ENCODE data around the gene SF3A1.

Gene SF3A1

DNA sequence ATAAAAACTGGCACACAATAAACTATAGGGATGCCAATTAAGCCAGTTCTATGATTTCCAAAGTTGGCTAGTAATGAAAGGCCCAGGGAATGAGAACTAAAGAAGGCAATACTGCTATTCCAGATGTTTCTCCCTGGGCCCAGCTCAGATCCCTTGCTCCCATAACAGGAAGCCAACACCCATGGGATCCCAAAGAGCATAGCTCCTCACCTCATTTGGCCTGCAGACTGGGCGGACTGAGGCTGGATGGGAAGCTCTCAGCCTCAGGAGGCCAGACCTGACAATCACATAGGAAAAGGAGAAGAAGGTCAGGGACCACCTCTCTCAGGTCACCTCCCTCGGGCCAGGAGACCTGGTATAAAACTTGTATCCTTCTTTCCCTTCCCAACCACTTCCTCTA is 35.2 kb downstream of the SF3A1 start:
- no peak for DNase-seq

DNA sequence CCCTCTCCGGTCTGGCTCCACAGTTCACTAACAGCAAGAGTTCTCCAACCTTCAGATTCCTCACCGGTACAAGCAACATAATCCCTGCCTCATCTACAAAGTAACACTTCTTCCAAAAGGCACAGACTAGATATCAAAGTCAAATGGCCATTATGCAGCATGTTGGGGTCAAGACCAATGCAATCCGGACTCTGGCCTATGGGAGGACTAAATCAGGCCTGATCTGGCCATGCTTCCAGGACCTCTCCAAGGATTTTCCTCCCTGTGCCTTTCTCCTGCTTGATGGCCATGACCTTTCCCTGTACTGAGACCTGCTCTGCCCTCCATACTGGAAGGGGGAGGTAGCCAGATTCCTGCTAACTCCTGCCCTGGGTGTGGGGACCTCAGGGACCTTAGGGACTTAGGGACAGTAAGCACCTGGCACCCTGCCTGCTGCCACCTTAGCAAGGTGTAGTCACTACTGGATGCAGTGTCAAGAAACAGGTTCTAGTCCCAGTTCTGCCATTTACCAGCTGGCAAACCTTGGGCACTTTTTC is 36.6 kb downstream of the SF3A1 start:
- no peak for DNase-seq

DNA sequence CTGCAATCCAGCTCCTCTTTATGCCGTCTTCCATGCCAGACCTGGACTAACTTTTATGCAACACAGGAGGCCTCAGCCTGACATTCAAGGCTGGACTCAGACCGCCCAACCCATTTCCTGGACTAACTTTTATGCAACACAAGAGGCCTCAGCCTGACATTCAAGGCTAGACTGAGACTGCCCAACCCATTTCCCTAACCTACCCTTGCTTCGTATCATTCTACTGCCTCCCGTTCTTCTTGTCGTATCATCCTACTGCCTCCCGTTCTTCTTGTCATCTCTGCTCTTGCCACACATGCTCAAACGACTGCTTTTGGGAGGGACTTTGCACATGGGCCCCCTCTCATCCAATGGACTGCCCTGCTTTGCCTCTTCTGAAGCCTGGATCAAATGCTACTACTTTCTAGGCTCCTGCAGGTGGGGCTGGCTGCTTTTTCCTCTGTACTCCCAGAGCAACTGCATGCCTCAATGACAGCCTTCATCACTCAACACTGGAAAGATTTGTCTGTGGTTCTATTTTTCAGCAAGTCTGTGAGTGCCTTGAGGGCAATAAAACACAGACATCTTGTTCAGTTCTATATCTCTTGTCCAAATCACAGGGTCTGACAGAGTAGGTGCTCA is 37.8 kb downstream of the SF3A1 start:
- no peak for DNase-seq

DNA sequence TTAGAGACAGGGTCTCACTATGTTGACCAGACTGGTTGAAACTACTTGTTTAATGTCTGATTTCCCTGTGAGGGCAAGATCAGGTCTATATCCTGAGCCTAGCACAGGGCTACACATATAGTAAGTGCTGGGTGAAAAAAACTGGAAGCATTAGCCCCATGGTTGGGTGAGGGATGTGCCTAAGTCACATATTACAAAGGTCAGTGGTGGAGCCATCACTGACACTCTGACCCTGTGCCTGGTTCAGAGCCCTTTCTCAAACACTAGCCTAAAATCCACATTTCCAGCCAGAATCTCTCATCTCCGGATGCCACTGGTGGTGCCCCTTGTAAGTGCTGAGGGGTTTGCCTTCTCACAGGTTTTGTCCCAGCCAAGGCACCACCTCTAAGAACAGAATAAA is 38.9 kb downstream of the SF3A1 start:
- DNase-seq: no peak

DNA sequence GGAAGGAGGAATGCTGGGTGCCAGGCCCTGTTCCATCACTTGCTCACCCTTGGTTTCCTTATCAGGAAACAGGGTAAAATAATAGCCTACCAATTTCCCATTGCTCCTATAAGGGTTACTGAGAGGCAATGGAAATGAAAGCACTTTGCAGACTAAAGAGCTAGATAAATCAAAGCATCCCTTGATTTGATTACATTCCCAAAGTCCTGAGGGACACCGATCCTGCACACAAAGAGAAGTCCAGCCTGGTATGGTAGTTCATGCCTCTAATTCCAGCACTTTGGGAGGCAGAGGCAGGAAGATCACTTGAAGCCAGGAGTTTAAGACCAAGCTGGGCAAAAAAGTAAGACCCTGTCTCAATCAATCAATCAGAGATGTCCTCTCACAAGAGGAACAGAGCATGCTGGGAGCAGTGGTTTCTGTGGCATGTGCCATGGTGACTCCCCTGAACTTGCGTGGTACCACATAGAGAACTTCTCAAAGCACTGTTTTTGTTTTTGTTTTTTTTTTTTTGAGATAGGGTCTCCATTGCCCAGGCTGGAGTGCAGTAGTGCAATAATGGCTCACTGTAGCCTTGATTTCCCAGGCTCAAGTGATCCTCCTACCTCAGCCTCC is 40.6 kb downstream of the SF3A1 start:
- DNase-seq: no peak

DNA sequence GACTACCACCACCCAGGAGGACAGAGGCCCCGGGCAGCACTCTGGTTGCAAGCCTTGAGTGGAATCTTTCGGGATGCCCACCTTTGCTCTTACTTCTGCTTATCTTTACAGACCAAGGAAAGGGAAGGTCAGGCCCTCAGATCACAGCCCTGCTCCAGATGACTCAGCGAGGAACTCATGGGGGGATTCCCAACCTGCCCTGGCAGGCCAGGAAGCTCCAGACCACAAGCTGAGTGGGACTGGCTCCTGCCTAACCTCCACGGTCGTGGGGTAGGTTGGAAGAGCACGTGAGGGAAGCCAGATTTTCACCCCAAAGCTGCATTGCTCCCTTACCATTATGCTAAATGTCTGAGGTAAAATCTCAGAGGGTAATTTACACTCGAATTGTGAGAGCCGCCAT is 41.8 kb downstream of the SF3A1 start:
- DNase-seq: no peak

DNA sequence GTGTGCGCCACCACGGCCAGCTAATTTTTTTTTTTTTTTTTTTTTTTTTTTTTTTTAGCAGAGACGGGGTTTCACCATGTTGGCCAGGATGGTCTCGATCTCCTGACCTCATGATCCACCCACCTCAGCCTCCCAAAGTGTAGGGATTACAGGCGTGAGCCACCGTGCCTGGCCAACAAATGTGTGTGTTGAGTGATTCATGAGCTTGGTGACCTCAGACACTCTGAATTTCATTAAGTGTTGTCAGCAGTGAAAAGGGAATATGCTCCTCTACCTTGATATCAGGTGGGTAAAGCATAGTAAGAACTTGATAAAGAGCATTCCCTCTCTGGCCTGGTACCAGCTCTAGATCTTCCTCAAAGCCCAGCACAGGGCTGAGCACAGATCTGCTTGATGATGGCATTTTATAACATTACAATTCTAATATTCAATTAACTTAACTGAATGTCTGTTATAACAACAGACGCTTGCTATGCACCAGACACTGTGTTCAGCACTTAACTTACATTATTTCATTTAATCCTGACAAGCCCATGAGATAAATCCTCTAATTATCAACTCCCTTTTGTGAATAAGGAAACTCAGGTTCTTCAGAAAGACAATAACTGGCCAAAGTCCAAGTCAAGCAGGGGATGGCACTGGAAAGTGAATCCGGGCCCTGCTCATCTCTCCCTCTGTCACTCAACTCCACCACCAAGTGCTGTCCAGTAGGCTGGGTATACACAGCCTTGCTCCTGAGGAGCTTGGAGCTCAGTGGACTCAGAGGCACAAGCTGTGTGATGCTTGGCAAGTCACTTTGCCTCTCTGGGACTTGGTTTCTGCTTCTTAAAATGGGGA is 42.9 kb downstream of the SF3A1 start:
- no peak for DNase-seq

DNA sequence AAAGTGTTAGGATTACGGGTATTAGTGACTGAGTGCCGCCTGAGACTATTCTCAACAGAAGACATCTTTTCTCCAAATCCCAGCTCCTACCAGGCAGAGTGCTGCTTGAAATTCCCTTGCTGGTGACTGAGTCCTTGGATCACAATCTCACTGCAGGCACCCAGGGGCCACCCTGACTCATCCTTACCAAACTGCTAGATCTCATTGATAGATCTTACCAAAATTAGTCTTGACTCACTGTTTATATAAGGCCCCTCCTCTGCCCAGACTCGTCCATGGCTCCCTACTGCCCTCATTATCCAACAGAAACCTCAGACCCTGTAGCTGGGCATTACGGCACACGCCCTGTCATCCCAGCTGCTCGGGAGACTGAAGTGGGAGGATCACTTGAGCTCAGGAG is 44.6 kb downstream of the SF3A1 start:
- DNase-seq: no peak

DNA sequence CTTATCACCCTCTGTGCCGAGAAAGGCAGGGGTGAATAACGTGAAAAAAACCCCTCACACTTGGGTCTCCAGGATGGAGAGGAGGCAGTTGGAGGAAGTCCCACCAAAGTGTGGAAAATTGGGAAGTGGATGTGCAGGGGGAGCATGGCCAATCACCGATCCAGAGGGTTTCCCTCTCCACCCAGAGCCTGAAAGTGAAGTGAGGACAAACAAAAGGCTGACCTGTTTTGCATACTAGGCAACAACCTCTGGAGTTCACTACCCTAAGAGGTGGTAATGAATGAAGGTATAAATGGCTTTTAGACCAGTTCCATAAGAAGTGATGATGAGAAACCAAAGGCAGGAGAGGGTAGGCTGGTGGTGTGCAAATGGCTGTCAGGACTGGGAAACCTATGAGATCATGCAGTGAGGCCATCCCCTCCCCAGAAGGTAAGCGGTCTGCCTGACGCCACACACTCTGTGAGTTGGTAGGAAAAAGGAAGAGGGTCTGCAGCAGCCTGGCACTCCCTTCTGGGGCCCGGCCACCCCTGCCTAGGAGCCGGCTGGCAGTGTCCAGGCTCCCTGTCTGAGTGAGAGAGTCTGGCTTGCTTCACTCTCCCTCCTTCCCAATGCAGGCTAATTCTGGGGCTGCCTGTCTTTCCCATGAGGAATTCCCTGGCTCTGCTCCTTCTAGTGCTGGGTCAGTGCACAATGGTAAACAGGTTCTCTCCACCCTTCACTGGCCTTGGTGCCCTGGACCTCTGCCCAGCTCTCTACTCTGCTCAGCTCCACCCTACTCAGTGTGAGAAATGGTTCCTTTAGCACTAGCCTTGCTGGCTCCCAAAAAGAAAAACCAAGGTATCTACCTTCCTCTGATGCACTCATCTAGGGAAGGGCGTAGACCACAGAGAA is 45.6 kb downstream of the SF3A1 start:
- DNase-seq: no peak

DNA sequence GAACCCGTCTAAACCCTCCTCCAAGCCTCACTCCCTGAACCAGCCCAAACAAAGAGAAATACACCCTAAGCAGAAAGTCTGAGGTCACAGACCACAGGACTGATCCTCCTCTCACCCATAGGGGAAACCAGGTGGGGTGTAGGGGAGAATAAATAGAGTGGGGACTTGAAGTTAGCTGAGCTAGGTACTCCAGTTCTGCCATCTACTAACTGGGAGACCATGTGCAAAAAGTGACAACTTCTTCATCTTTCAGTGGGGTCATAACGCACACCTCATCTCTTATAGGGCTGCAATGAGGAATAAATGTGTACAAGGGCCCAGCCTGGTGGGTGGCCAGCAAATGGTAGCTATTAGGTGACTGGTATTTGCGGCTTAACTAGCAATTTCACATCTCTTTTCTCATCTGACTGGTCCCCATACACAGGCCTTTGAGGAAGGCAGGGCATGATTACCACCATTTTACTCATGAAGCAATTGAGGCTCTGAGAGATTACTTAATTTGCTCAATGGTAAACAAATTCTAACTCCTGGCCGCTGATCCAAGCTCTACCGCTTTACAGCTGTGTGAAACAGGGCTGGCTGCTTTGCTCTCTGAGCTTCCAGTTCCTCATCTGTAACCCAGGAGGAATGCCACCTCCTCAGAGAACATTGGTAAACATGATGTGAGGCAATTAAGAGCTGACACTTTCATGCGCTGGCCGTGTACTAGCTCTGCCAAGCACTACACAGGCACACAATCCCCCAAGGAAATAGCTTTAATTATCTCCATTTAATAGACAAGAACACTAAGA is 46.5 kb downstream of the SF3A1 start:
- DNase-seq: no peak

DNA sequence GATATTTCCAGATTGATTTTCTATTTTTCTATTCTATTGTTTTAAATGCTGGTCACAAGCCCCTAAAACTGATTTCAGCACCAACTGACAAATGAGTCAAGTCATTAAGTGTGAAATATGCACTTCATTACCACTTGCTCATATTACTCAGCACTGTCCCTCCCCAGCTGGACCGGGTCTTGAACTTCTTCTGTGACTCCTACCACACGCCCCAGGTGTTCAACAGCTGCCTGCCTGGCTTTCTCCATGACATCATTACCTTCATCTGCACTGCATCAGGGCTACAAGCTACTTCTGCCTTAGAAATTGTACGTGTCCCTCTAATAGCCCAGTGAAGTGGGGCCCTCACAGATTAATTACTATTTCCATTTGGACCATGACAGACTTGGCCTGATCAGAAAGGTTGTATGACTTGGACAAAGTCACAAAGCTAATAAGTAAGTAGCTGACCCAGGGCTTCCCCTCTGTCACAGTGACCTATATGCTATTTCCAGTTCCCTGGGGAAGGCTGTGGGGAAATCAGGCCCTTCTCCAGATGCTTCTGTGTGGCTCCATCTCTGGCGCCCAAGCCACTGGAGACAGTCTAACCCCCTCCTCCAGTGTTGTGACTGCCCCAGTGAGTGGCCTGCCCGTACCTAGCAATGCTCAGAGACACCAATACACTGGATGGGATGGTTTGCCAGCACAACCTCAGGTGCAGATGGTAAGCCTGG is 48.0 kb downstream of the SF3A1 start:
- no peak for DNase-seq

DNA sequence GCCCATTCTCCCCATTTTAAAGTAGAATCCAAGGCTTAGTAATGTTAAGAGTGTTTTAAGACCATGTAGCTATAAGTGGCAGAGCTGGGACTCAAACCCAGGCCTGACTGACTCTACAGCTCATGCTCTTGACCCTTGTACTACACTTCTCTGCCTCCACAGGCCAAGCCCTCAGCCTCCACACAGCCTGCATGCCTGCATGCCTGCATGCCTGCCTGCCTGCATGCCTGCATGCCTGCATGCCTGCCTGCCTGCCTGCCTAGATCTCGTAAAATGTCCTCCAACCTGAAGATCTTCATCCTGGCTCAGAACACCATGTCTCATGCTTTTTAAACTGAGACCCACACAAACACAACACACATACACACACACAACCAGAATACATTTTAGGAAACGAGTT is 48.6 kb downstream of the SF3A1 start:
- DNase-seq: no peak

DNA sequence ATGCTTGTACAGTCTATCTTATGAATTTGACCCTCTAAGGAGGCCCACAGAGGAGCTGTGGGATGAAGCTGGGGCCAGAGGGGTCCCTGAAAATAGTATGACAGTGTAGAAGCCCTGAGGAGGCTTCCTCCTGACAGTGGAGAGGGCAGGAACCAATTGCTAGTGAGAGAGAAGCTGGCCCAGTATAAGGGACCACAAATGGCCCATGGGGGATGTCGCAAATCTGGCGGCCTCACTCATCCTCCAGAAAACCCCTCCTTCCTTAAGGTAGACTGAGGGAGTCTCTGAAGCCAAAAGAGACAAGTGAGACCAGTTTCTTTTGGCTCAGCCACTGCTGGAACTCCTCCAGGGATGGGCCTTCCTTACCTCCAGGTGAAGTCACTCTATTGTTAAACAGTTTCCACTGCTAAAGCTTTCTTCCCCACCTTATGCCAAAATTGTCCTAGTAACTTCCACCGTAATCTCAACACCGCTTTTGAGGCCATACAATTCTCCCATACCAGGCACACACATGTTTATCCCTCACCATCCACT is 49.6 kb downstream of the SF3A1 start:
- DNase-seq: no peak

DNA sequence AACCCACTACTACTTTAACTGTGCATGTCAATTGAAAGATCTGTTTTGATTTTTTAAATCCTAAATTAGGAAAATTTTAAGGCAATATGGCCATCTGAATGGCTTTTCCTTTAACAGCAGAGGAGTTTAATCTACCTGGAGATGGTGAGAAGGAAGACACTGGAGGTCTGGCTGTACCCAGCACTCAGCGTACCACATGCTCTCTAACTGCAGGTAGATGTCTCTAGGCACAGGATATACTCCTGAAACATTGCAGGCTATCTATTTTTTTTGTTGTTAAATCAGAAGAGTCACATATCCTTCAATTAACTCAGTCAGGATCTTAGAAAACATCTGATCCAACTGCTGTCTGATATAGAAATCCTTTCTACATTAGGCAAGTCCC is 50.1 kb downstream of the SF3A1 start:
- DNase-seq: no peak

DNA sequence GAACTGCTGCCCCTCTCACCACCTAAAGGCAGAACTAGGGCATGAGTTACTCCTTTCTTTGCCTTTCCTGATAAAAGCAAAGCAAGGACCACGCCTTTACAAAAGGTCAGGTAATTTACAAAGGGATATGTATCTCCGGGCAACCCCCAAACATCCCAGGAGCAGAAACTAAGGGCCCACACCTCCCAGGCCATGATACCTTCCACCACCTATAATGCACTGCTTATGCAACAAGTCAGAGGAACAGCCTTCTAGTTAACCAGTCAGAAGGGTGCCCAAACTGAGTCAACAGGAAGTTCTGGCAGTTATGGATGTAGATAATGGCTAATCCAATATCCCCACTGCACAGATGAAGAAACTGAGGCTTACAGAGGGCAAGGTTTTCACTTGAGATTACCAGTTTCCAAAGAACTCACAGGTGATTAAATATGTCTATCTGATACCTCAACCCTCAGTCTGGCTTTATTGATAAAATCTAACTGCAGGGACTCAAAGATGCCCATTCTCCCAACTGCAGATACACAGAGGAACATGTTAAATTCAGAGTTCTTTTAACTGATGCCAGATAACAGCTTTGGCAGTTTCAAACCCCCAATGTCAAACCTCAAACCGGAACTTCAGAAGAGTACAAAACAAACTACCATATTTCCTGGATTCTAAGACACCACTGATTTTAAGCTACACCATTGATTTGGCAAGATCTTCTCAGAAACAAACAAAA is 50.6 kb downstream of the SF3A1 start:
- no peak for DNase-seq

DNA sequence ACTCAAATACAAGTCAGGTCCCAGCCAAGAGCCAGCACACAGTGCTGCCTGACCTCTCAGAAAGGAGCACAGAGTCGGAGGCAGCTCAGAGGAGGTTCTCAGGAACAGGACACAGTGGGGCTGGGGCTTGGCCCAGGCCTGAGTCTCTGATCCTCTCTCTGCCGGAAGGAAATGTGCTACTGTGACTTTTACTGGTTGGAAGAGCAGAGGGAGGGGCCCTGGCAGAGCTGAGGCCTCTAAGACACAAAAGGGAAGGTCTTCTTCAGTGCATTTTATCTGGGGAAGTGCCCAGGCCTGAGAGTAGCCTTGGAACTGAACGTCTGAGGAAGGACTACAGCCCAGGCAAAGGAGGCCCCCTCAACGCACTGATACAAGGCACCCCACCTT is 51.2 kb downstream of the SF3A1 start:
- no peak for DNase-seq

DNA sequence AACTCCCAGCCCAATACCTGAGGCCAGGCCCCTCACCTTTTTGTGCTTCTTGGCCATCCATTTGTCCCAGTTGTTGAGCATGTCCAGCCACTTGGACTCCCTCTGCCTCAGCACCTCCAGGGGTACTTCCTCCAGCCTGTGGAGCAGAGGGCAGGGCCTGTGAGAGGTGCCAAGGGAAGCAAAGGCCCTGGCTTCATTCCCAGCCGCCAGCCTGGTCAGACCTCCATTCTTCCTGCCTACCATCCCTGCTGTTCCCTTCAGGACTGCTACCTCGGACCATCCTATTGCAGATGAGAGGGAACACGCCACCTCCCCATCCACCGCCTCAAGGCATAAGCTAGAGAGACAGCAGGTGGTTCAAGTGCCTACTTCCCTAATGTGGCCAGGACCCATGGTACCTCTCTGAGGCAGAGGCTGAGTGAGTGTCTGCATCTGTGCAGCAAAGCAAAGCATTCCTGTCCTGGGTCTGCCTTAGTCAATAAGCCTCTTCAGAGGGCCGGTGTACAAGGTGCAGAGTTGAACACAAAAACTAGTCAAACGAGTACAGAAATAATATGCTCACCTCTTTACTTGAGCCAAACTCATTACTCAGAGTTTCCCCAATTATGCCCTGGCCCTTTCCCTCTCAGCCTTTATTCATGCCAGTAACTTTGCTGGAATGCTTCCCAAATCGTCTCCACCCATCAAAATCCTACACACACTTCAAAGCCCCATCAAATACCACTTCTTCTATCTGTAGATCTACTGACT is 52.0 kb downstream of the SF3A1 start:
- no peak for DNase-seq

DNA sequence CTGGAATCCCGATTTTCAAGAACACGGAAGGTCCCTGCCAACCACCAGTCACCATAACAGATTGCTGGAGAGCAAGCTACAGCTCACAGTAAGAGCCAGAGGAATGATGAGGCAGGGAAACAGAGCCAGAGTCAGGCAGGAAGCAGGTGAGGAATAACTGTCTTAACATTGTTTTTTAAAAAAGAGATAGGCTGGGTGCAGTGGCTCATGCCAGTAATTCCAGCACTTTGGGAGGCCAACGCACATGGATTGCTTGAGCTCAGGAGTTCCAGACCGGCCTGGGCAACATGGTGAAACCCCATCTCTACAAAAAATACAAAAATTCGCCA is 53.9 kb downstream of the SF3A1 start:
- DNase-seq: no peak

DNA sequence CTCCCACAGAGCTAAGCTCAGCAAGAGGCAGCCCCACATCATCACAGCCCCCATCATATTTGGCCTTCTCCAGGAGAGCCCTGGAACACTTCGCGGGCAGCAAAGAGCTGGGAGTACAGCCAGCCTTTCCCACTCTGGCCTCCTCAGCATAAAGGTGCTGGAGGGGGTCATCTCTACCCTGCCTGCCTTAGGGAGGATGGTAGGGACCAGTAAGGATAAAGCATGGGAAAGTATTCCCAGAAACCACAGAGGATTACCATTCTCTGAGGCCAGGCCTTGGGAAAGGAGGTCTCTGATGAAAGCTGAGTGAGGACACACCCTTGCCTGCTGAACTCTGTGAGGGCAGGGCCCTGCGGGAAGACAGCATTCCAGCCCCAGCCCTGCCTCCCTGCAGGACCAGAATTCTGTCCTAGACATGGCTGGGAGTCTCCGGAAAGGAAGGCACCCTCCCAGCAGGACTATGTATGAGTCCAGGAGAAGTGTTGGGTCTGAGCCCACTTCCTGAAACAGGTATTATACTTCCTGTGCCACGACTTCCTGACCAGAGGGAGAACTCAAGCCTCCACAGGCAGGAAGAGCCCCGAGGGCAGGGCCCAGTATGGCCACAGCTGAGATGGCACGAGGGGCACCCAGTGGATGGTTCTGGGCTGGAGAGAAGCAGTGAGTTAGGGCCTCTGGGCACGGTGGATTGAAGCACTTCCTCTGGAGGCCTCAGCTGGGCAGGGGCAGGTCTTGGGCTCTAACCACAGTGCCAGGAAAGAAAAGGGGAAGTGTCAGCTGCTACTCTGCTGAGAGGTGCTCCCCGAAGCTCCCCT is 54.5 kb downstream of the SF3A1 start:
- no peak for DNase-seq
